Endothelial cell (in vitro differentiated cells): Measurements from ENCODE around the gene MYLK2. TPM values are rescaled to one million over a fixed set of nuclear protein-coding genes. Genes with fewer than 3 reads are reported as not detected.

Source experiments
- DNase-seq: peaks from one replicate; pipeline ENCODE4 v3.0.0; 2021; ENCODE audit warnings: low spot score
- H3K27ac Mint-ChIP-seq: one replicate; pipeline ENCODE4 v1.8.0; 2021; ENCODE audit warnings: mixed read lengths, inconsistent platforms; ENCODE audit not compliant: unreplicated experiment
- H3K27me3 Mint-ChIP-seq: one replicate; pipeline ENCODE4 v1.8.0; 2021; ENCODE audit warnings: mild to moderate bottlenecking, moderate library complexity, mixed read lengths, inconsistent platforms; ENCODE audit not compliant: unreplicated experiment
- H3K36me3 Mint-ChIP-seq: one replicate; pipeline ENCODE4 v1.8.0; 2021; ENCODE audit warnings: mild to moderate bottlenecking, low read depth, mixed read lengths, inconsistent platforms; ENCODE audit not compliant: unreplicated experiment
- H3K4me1 Mint-ChIP-seq: one replicate; pipeline ENCODE4 v1.8.0; 2021; ENCODE audit warnings: mild to moderate bottlenecking, mixed read lengths, inconsistent platforms; ENCODE audit not compliant: unreplicated experiment
- H3K4me3 Mint-ChIP-seq: one replicate; pipeline ENCODE4 v1.8.0; 2021; ENCODE audit warnings: mild to moderate bottlenecking, mixed read lengths, inconsistent platforms; ENCODE audit not compliant: unreplicated experiment
- H3K9me3 Mint-ChIP-seq: one replicate; pipeline ENCODE4 v1.8.0; 2021; ENCODE audit warnings: mixed read lengths, inconsistent platforms; ENCODE audit not compliant: unreplicated experiment
- total RNA-seq: library from RNA; stranded (reverse); fragmentation: NEBNext Ultra II Directional; extraction: Animal tissue kit (Norgen Biotek cat#: 25700); gene quantifications from one replicate; pipeline ENCODE4 v1.2.1, GENCODE V29; 2021; ENCODE audit not compliant: unreplicated experiment
- TF ChIP-seq, protein P1 (sequence below): fragments of 200-600 bp; sonication (generic); IDR thresholded peaks from one replicate; pipeline ENCODE4 v1.5.0; 2021; ENCODE audit warnings: antibody characterized with exemption; ENCODE audit not compliant: unreplicated experiment

The MYLK2 gene
- total RNA-seq, 1 donor from 2014 or later, result 1.7 TPM

- no peaks in the 10 kb centered on the region for H3K9me3 Mint-ChIP-seq
- no peak overlapping the region for H3K4me3 Mint-ChIP-seq
- H3K36me3 Mint-ChIP-seq, result no peaks in the 10 kb centered on the region
- H3K27me3 Mint-ChIP-seq, result peaks cover 2% of the 10 kb centered on the region
- TF ChIP-seq, protein P1, sequence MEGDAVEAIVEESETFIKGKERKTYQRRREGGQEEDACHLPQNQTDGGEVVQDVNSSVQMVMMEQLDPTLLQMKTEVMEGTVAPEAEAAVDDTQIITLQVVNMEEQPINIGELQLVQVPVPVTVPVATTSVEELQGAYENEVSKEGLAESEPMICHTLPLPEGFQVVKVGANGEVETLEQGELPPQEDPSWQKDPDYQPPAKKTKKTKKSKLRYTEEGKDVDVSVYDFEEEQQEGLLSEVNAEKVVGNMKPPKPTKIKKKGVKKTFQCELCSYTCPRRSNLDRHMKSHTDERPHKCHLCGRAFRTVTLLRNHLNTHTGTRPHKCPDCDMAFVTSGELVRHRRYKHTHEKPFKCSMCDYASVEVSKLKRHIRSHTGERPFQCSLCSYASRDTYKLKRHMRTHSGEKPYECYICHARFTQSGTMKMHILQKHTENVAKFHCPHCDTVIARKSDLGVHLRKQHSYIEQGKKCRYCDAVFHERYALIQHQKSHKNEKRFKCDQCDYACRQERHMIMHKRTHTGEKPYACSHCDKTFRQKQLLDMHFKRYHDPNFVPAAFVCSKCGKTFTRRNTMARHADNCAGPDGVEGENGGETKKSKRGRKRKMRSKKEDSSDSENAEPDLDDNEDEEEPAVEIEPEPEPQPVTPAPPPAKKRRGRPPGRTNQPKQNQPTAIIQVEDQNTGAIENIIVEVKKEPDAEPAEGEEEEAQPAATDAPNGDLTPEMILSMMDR, result no peak
- DNase-seq, result no peak
- peaks cover 6% of the 10 kb centered on the region for H3K4me1 Mint-ChIP-seq
- H3K27ac Mint-ChIP-seq, result no peak overlapping the region
These were observed 16.4 kb downstream of the MYLK2 start for GRCh38 chr20:31835554-31835953.

DNA sequence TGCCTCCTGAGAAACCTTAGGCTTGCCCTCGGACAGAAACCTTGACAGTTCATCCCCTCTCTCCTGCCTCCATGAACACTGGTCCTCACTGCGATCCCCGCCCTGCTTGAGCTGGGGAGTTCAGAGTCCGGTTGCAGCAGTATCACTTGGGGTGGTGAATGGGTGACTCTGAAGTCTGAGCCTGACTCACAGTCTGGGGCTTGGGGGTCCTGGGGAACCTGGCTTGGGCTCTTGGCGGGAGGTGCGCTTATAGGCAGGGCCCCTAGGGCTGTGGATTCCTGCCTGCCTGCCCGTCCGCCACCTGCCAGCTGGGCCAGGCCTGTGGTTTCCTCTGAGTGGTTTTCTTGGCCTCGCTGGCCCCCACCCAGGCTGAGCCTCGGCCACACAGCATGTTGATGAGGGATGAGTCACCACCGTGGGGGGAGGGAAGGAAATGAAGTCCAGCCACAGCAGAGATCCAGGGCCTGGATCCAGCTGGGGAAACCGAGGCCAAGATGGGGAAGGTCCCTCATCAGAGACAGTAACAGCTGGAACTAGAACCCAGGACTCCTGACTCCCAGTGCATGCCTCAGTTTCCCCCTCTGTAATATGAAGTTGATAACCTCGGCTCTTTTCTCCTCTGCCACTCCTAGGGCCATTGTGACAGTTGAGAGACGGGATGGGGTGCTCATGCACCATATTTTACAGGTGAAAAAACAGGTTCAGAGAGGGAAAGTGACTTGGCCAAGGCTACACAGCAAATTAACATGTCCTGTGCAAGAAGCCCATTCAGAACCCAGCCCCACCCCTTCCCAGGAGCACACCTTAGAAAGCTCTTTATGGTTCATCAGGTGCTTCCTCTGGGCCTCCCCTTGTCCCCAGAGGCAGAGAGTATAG, 17.1 kb downstream of the MYLK2 start:
- peaks cover 10% of the 10 kb centered on the region for H3K4me1 Mint-ChIP-seq
- H3K27me3 Mint-ChIP-seq, result no peaks in the 10 kb centered on the region
- DNase-seq, result no peak
- H3K36me3 Mint-ChIP-seq, result no peaks in the 10 kb centered on the region
- H3K4me3 Mint-ChIP-seq, result no peak overlapping the region
- no peaks in the 10 kb centered on the region for H3K9me3 Mint-ChIP-seq
- no peak overlapping the region for H3K27ac Mint-ChIP-seq
- TF ChIP-seq, protein P1, result no peak

GRCh38 chr20:31836853-31837608, 17.9 kb downstream of the MYLK2 start:
- no peaks in the 10 kb centered on the region for H3K9me3 Mint-ChIP-seq
- DNase-seq, result no peak
- no peak overlapping the region for H3K27ac Mint-ChIP-seq
- H3K4me1 Mint-ChIP-seq, result peaks cover 13% of the 10 kb centered on the region
- H3K27me3 Mint-ChIP-seq, result no peaks in the 10 kb centered on the region
- no peaks in the 10 kb centered on the region for H3K36me3 Mint-ChIP-seq
- TF ChIP-seq, protein P1, result no peak
- no peak overlapping the region for H3K4me3 Mint-ChIP-seq

DNA sequence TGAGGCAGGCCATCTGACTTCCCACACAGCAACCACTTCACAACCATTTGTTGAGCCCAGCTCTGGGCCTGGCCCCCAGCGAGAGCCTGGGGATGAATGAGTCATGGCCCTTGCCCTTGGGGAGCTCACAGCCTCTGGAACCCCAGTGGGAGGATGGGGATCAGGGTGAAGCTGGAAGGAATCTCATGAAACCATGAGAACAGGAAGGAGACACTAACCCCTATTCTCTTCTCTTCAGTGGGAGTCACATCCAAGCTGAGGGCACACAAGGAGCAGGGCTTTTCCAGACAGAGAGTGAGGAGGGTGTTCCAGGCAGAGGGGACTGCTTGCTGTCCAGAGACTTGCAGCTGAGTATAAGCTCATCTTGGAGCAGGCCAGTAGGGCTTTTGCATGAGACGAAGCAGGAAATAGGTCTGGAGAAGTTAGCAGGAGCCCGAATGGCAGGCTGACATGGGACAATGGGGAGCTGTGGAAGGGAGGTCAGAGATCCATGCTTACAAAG, 18.8 kb downstream of the MYLK2 start:
- no peak for DNase-seq
- no peak overlapping the region for H3K27ac Mint-ChIP-seq
- peaks cover 21% of the 10 kb centered on the region for H3K4me1 Mint-ChIP-seq
- no peaks in the 10 kb centered on the region for H3K9me3 Mint-ChIP-seq
- H3K36me3 Mint-ChIP-seq, result no peaks in the 10 kb centered on the region
- TF ChIP-seq, protein P1, result no peak
- H3K4me3 Mint-ChIP-seq, result no peak overlapping the region
- no peaks in the 10 kb centered on the region for H3K27me3 Mint-ChIP-seq
